ENCODE results near the gene ARHGDIG.

- no peak for TF ChIP-seq CTCF (IDR thresholded peaks at IDR 0.05 in 4 of 5, conservative IDR thresholded peaks at IDR 0.05 in 1 of 5)
- TF ChIP-seq POLR2A (IDR thresholded peaks at IDR 0.05) = no peak
These were observed 6.6 kb upstream of the ARHGDIG start for GRCh38 chr16:273547-274421.

All from gastrocnemius medialis (tissue), 4 donors.